Mammary epithelial cell (primary cell): ENCODE data around the gene ABCC1.

Experiments
- EZH2 ChIP-seq: IDR thresholded peaks from 2 replicates; pipeline ENCODE4 v1.6.1; 2012; ENCODE audit warnings: low read length, inconsistent platforms, borderline replicate concordance
- TF ChIP-seq, protein P1 (sequence below), 2 donors: IDR thresholded peaks in 1 of 2; conservative IDR thresholded peaks in 1 of 2; 2 replicates each; pipeline ENCODE4 v1.5.1; 2011 to 2012; ENCODE audit warnings: inconsistent platforms in 2 of 2, low read length in 2 of 2, mild to moderate bottlenecking in 2 of 2, control low read depth in 1 of 2, low read depth in 1 of 2; ENCODE audit not compliant: insufficient read depth in 1 of 2; ENCODE audit errors: extremely low read depth in 1 of 2

GRCh38 chr16:15980329-15980728 is 30.9 kb downstream of the ABCC1 start:
- TF ChIP-seq, protein P1, sequence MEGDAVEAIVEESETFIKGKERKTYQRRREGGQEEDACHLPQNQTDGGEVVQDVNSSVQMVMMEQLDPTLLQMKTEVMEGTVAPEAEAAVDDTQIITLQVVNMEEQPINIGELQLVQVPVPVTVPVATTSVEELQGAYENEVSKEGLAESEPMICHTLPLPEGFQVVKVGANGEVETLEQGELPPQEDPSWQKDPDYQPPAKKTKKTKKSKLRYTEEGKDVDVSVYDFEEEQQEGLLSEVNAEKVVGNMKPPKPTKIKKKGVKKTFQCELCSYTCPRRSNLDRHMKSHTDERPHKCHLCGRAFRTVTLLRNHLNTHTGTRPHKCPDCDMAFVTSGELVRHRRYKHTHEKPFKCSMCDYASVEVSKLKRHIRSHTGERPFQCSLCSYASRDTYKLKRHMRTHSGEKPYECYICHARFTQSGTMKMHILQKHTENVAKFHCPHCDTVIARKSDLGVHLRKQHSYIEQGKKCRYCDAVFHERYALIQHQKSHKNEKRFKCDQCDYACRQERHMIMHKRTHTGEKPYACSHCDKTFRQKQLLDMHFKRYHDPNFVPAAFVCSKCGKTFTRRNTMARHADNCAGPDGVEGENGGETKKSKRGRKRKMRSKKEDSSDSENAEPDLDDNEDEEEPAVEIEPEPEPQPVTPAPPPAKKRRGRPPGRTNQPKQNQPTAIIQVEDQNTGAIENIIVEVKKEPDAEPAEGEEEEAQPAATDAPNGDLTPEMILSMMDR (conservative IDR thresholded peaks at IDR 0.05 in 1 of 2, IDR thresholded peaks at IDR 0.05 in 1 of 2; ENCODE audit: extremely low read depth in 1 of 2, insufficient read depth in 1 of 2, low read depth in 1 of 2, low read length in 2 of 2) = no peak
- TF ChIP-seq EZH2 = no peak
